Peyer's patch (tissue), 4 donors: Measurements from ENCODE around the gene COQ8A. TPM values are rescaled to one million over a fixed set of nuclear protein-coding genes. Genes with fewer than 3 reads are reported as not detected.

ENCODE experiments used
- DNase-seq, 3 donors: peaks; one replicate each; pipeline ENCODE4 v3.0.0-alpha.2; 2017 to 2019
- H3K27ac ChIP-seq, 4 donors: fragments of 200-600 bp; sonication (generic); one replicate each; pipeline ENCODE4 v1.5.1; 2016 to 2019
- H3K27me3 ChIP-seq, 2 donors: fragments of 200-600 bp; sonication (generic); one replicate each; pipeline ENCODE4 v1.5.1; 2019
- H3K36me3 ChIP-seq, 3 donors: fragments of 200-600 bp; sonication (generic); one replicate each; pipeline ENCODE4 v1.5.1; 2016 to 2019
- H3K4me1 ChIP-seq, 4 donors: fragments of 200-600 bp; sonication (generic); one replicate each; pipeline ENCODE4 v1.5.1; 2016 to 2019
- H3K4me3 ChIP-seq, 4 donors: fragments of 200-600 bp; sonication (generic); 1 replicate in 3 of 4; 2 replicates in 1 of 4; pipeline ENCODE4 v1.5.1; 2016 to 2019; ENCODE audit warnings: mild to moderate bottlenecking in 1 of 4
- H3K9me3 ChIP-seq, 4 donors: fragments of 200-600 bp; sonication (generic); one replicate each; pipeline ENCODE4 v1.5.1; 2016 to 2019; ENCODE audit warnings: mild to moderate bottlenecking in 1 of 4
- CTCF ChIP-seq, 6 experiments: fragments of 450-650 bp in 4 of 6; fragments of 200-600 bp in 2 of 6; sonication (generic) in 1 of 6; IDR thresholded peaks; one replicate each; pipeline ENCODE4 v1.5.1; 2017 to 2019; ENCODE audit warnings: antibody characterized with exemption in 6 of 6, mild to moderate bottlenecking in 3 of 6, moderate library complexity in 1 of 6
- POLR2A ChIP-seq, 2 donors: fragments of 450-650 bp; IDR thresholded peaks; one replicate each; pipeline ENCODE4 v1.5.1; 2017; ENCODE audit warnings: antibody characterized with exemption in 2 of 2, mild to moderate bottlenecking in 2 of 2, moderate library complexity in 2 of 2
- total RNA-seq, 4 donors: library from RNA; depleted of rRNA; stranded (reverse); fragments of >200 nt; gene quantifications; one replicate each; pipeline ENCODE4 v1.1.0, GENCODE V29; 2016

COQ8A gene
- total RNA-seq, 4 donors from 2014 or later = 25.2 to 108 (median 48.3) TPM

GRCh38 chr1:226950871-226951270 is 10.8 kb downstream of the COQ8A start:
- Histone ChIP-seq H3K4me3 (no peak overlapping the region), H3K4me1 (peaks cover 0 to 14% (median 3%) of the 10 kb centered on the region in 4 donors), H3K27me3 (no peaks in the 10 kb centered on the region), H3K9me3 (no peaks in the 10 kb centered on the region), H3K27ac (no peak overlapping the region), H3K36me3 (no peaks in the 10 kb centered on the region)
- TF ChIP-seq CTCF (IDR thresholded peaks at IDR 0.05) (no peak), POLR2A (IDR thresholded peaks at IDR 0.05) (no peak)
- no peak for DNase-seq

- Histone ChIP-seq H3K9me3 (no peaks in the 10 kb centered on the region), H3K36me3 (no peaks in the 10 kb centered on the region), H3K27ac (no peak overlapping the region), H3K4me1 (peaks cover 0 to 7% (median 0%) of the 10 kb centered on the region in 4 donors), H3K27me3 (no peaks in the 10 kb centered on the region), H3K4me3 (no peak overlapping the region)
- peak in 1 of 3 donors; percentile 34 for DNase-seq
- TF ChIP-seq CTCF (IDR thresholded peaks at IDR 0.05) = no peak
- no peak for TF ChIP-seq POLR2A (IDR thresholded peaks at IDR 0.05)
Measured at GRCh38 chr1:226951286-226952117, 11.4 kb downstream of the COQ8A start.

- peaks cover 0 to 2% (median 0%) of the 10 kb centered on the region in 4 donors for H3K4me1 ChIP-seq
- no peaks in the 10 kb centered on the region for H3K36me3 ChIP-seq
- no peaks in the 10 kb centered on the region for H3K9me3 ChIP-seq
- no peak overlapping the region for H3K4me3 ChIP-seq
- DNase-seq = no peak
- no peak overlapping the region for H3K27ac ChIP-seq
- no peaks in the 10 kb centered on the region for H3K27me3 ChIP-seq
- no peak for TF ChIP-seq POLR2A (IDR thresholded peaks at IDR 0.05)
- no peak for TF ChIP-seq CTCF (IDR thresholded peaks at IDR 0.05)
Measured at GRCh38 chr1:226952118-226952441, 12.0 kb downstream of the COQ8A start.

DNA sequence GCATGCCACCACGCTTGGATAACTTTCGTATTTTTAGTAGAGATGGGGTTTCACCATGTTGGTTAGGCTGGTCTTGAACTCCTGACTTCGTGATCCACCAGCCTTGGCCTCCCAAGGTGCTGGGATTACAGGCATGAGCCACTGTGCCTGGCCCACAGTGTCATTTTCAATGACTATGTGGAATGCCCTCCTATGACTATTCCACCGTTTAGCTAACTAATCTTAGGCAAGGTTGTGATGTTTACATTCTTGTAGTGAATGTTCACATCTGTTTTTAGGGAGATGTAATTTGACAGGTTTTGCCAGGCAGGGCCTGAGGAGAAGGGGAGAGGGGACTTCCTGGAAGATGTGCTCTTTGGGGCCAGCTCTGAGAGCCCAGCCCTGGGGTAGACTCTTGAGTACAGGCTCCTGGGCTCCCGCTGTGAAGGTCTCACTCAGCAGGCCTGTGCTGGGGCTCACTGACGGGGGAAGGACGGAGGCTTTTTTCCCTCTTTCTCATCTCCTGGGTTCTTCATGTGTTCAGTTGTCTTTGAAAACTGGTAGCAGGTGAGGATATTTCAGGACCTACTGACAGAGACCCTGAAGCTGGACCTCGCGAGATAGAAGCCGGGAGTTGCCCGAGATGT is 13.2 kb downstream of the COQ8A start:
- Histone ChIP-seq H3K4me3 (no peak overlapping the region), H3K27ac (no peak overlapping the region), H3K9me3 (no peaks in the 10 kb centered on the region), H3K36me3 (no peaks in the 10 kb centered on the region), H3K4me1 (no peaks in the 10 kb centered on the region), H3K27me3 (no peaks in the 10 kb centered on the region)
- peak in 1 of 3 donors; percentile 35 for DNase-seq
- TF ChIP-seq POLR2A (IDR thresholded peaks at IDR 0.05) = no peak
- TF ChIP-seq CTCF (IDR thresholded peaks at IDR 0.05) = no peak

DNA sequence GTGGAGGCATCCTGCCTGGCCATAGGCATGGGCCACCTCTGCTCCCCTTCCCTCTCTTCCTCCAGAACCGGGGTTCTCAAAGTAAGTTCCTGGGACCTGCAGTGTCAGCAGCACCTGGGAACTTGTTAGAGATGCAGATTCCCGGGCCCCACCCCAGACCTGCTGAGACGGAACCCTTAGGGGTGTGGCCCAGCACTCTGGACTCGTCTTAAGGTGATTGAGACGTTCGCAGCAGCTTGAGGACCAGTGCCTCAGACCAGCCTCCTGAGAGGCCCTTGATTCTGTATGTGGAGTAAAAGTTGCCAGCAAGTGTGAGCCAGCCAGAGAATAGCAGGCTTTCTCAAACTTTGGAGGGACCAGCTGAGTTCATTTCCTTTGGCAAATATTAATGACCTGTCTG is 14.2 kb downstream of the COQ8A start:
- H3K4me1 ChIP-seq = no peaks in the 10 kb centered on the region
- DNase-seq = peak in 1 of 3 donors; percentile 36
- no peaks in the 10 kb centered on the region for H3K9me3 ChIP-seq
- no peak overlapping the region for H3K4me3 ChIP-seq
- TF ChIP-seq POLR2A (IDR thresholded peaks at IDR 0.05) (no peak), CTCF (IDR thresholded peaks at IDR 0.05) (no peak)
- no peaks in the 10 kb centered on the region for H3K36me3 ChIP-seq
- no peaks in the 10 kb centered on the region for H3K27me3 ChIP-seq
- no peak overlapping the region for H3K27ac ChIP-seq
